ENCODE data around the gene FAM149A.

FAM149A gene

GRCh38 chr4:186079694-186080093, 24.8 kb upstream of the FAM149A start:
- Histone ChIP-seq H3K9ac (ENCODE audit: low read length) (no peak overlapping the region), H3K4me3 (ENCODE audit: low read length) (no peak overlapping the region), H3K36me3 (ENCODE audit: control insufficient read depth, low read depth, low read length) (no peaks in the 10 kb centered on the region), H3K4me1 (ENCODE audit: control insufficient read depth, low read depth, low read length) (peaks cover 28% of the 10 kb centered on the region), H3K27me3 (ENCODE audit: control insufficient read depth, insufficient read depth, low read length) (no peaks in the 10 kb centered on the region), H3K9me3 (ENCODE audit: control insufficient read depth, low read depth, low read length) (no peaks in the 10 kb centered on the region), H3K27ac (ENCODE audit: low read length) (no peak overlapping the region)

GRCh38 chr4:186081202-186081807, 23.2 kb upstream of the FAM149A start:
- Histone ChIP-seq H3K4me3 (ENCODE audit: low read length) (peak overlapping the region; percentile 28), H3K27me3 (ENCODE audit: control insufficient read depth, insufficient read depth, low read length) (no peaks in the 10 kb centered on the region), H3K4me1 (ENCODE audit: control insufficient read depth, low read depth, low read length) (peaks cover 28% of the 10 kb centered on the region), H3K9me3 (ENCODE audit: control insufficient read depth, low read depth, low read length) (no peaks in the 10 kb centered on the region), H3K27ac (ENCODE audit: low read length) (peak overlapping the region; percentile 91), H3K9ac (ENCODE audit: low read length) (peak overlapping the region; percentile 31), H3K36me3 (ENCODE audit: control insufficient read depth, low read depth, low read length) (no peaks in the 10 kb centered on the region)

- H3K9ac ChIP-seq (ENCODE audit: low read length): no peak overlapping the region
- no peak overlapping the region for H3K27ac ChIP-seq (ENCODE audit: low read length)
- H3K27me3 ChIP-seq (ENCODE audit: control insufficient read depth, insufficient read depth, low read length): no peaks in the 10 kb centered on the region
- no peaks in the 10 kb centered on the region for H3K36me3 ChIP-seq (ENCODE audit: control insufficient read depth, low read depth, low read length)
- no peaks in the 10 kb centered on the region for H3K9me3 ChIP-seq (ENCODE audit: control insufficient read depth, low read depth, low read length)
- peaks cover 28% of the 10 kb centered on the region for H3K4me1 ChIP-seq (ENCODE audit: control insufficient read depth, low read depth, low read length)
- no peak overlapping the region for H3K4me3 ChIP-seq (ENCODE audit: low read length)
Measured at GRCh38 chr4:186082221-186082620, 22.3 kb upstream of the FAM149A start.

GRCh38 chr4:186088523-186088922, 16.0 kb upstream of the FAM149A start:
- H3K27me3 ChIP-seq (ENCODE audit: control insufficient read depth, insufficient read depth, low read length): no peaks in the 10 kb centered on the region
- no peaks in the 10 kb centered on the region for H3K36me3 ChIP-seq (ENCODE audit: control insufficient read depth, low read depth, low read length)
- H3K4me3 ChIP-seq (ENCODE audit: low read length): no peak overlapping the region
- no peak overlapping the region for H3K27ac ChIP-seq (ENCODE audit: low read length)
- H3K9ac ChIP-seq (ENCODE audit: low read length): no peak overlapping the region
- H3K9me3 ChIP-seq (ENCODE audit: control insufficient read depth, low read depth, low read length): no peaks in the 10 kb centered on the region
- H3K4me1 ChIP-seq (ENCODE audit: control insufficient read depth, low read depth, low read length): no peaks in the 10 kb centered on the region

- H3K27me3 ChIP-seq (ENCODE audit: control insufficient read depth, insufficient read depth, low read length): no peaks in the 10 kb centered on the region
- no peak overlapping the region for H3K9ac ChIP-seq (ENCODE audit: low read length)
- no peaks in the 10 kb centered on the region for H3K36me3 ChIP-seq (ENCODE audit: control insufficient read depth, low read depth, low read length)
- no peaks in the 10 kb centered on the region for H3K9me3 ChIP-seq (ENCODE audit: control insufficient read depth, low read depth, low read length)
- H3K4me3 ChIP-seq (ENCODE audit: low read length): no peak overlapping the region
- H3K27ac ChIP-seq (ENCODE audit: low read length): no peak overlapping the region
- H3K4me1 ChIP-seq (ENCODE audit: control insufficient read depth, low read depth, low read length): no peaks in the 10 kb centered on the region
Measured at GRCh38 chr4:186092296-186092695, 12.2 kb upstream of the FAM149A start.

- Histone ChIP-seq H3K4me1 (ENCODE audit: control insufficient read depth, low read depth, low read length) (no peaks in the 10 kb centered on the region), H3K9me3 (ENCODE audit: control insufficient read depth, low read depth, low read length) (no peaks in the 10 kb centered on the region), H3K27ac (ENCODE audit: low read length) (no peak overlapping the region), H3K36me3 (ENCODE audit: control insufficient read depth, low read depth, low read length) (no peaks in the 10 kb centered on the region), H3K4me3 (ENCODE audit: low read length) (no peak overlapping the region), H3K27me3 (ENCODE audit: control insufficient read depth, insufficient read depth, low read length) (no peaks in the 10 kb centered on the region), H3K9ac (ENCODE audit: low read length) (no peak overlapping the region)
Measured at GRCh38 chr4:186095406-186095805, 9.1 kb upstream of the FAM149A start.

GRCh38 chr4:186096681-186097165, 7.8 kb upstream of the FAM149A start:
- no peaks in the 10 kb centered on the region for H3K27me3 ChIP-seq (ENCODE audit: control insufficient read depth, insufficient read depth, low read length)
- no peak overlapping the region for H3K9ac ChIP-seq (ENCODE audit: low read length)
- H3K4me3 ChIP-seq (ENCODE audit: low read length): no peak overlapping the region
- H3K4me1 ChIP-seq (ENCODE audit: control insufficient read depth, low read depth, low read length): no peaks in the 10 kb centered on the region
- no peaks in the 10 kb centered on the region for H3K36me3 ChIP-seq (ENCODE audit: control insufficient read depth, low read depth, low read length)
- H3K9me3 ChIP-seq (ENCODE audit: control insufficient read depth, low read depth, low read length): no peaks in the 10 kb centered on the region
- no peak overlapping the region for H3K27ac ChIP-seq (ENCODE audit: low read length)

- H3K9ac ChIP-seq (ENCODE audit: low read length): no peak overlapping the region
- H3K36me3 ChIP-seq (ENCODE audit: control insufficient read depth, low read depth, low read length): no peaks in the 10 kb centered on the region
- H3K27ac ChIP-seq (ENCODE audit: low read length): no peak overlapping the region
- no peak overlapping the region for H3K4me3 ChIP-seq (ENCODE audit: low read length)
- no peaks in the 10 kb centered on the region for H3K27me3 ChIP-seq (ENCODE audit: control insufficient read depth, insufficient read depth, low read length)
- H3K4me1 ChIP-seq (ENCODE audit: control insufficient read depth, low read depth, low read length): no peaks in the 10 kb centered on the region
- no peaks in the 10 kb centered on the region for H3K9me3 ChIP-seq (ENCODE audit: control insufficient read depth, low read depth, low read length)
Measured at GRCh38 chr4:186097386-186097785, 7.1 kb upstream of the FAM149A start.

GRCh38 chr4:186102931-186103330, 1.6 kb upstream of the FAM149A start:
- Histone ChIP-seq H3K4me3 (ENCODE audit: low read length) (no peak overlapping the region), H3K9ac (ENCODE audit: low read length) (no peak overlapping the region), H3K27me3 (ENCODE audit: control insufficient read depth, insufficient read depth, low read length) (peaks cover 36% of the 10 kb centered on the region), H3K27ac (ENCODE audit: low read length) (no peak overlapping the region), H3K36me3 (ENCODE audit: control insufficient read depth, low read depth, low read length) (no peaks in the 10 kb centered on the region), H3K9me3 (ENCODE audit: control insufficient read depth, low read depth, low read length) (no peaks in the 10 kb centered on the region), H3K4me1 (ENCODE audit: control insufficient read depth, low read depth, low read length) (peaks cover 10% of the 10 kb centered on the region)

GRCh38 chr4:186104890-186105646, 564 bp downstream of the FAM149A start:
- Histone ChIP-seq H3K36me3 (ENCODE audit: control insufficient read depth, low read depth, low read length) (no peaks in the 10 kb centered on the region), H3K27me3 (ENCODE audit: control insufficient read depth, insufficient read depth, low read length) (peaks cover 36% of the 10 kb centered on the region), H3K9me3 (ENCODE audit: control insufficient read depth, low read depth, low read length) (no peaks in the 10 kb centered on the region), H3K4me1 (ENCODE audit: control insufficient read depth, low read depth, low read length) (peaks cover 14% of the 10 kb centered on the region), H3K27ac (ENCODE audit: low read length) (no peak overlapping the region), H3K9ac (ENCODE audit: low read length) (no peak overlapping the region), H3K4me3 (ENCODE audit: low read length) (peak overlapping the region; percentile 63)

- no peaks in the 10 kb centered on the region for H3K9me3 ChIP-seq (ENCODE audit: control insufficient read depth, low read depth, low read length)
- peak overlapping the region; percentile 63 for H3K4me3 ChIP-seq (ENCODE audit: low read length)
- peaks cover 36% of the 10 kb centered on the region for H3K27me3 ChIP-seq (ENCODE audit: control insufficient read depth, insufficient read depth, low read length)
- H3K36me3 ChIP-seq (ENCODE audit: control insufficient read depth, low read depth, low read length): no peaks in the 10 kb centered on the region
- no peak overlapping the region for H3K9ac ChIP-seq (ENCODE audit: low read length)
- H3K27ac ChIP-seq (ENCODE audit: low read length): no peak overlapping the region
- H3K4me1 ChIP-seq (ENCODE audit: control insufficient read depth, low read depth, low read length): peaks cover 14% of the 10 kb centered on the region
Measured at GRCh38 chr4:186105647-186106321, 1.3 kb downstream of the FAM149A start.

Measured in iPS-18a (cell line).